A673 (cell line): ENCODE measurements around the gene SLC15A1.

Source experiments
- CTCF ChIP-seq: fragments of 300-800, 200-600 bp; sonication (generic); conservative IDR thresholded peaks from 2 replicates; pipeline ENCODE4 v1.5.1; 2017; ENCODE audit warnings: low read depth, mild to moderate bottlenecking, antibody characterized with exemption, low read length, moderate library complexity, mixed read lengths
- EZH2 ChIP-seq: fragments of 200-600 bp; sonication (generic); IDR thresholded peaks from 2 replicates; pipeline ENCODE4 v1.6.1; 2017; ENCODE audit warnings: borderline replicate concordance, low read depth, mild to moderate bottlenecking, mixed read lengths, antibody characterized with exemption, low read length; ENCODE audit not compliant: poor library complexity, severe bottlenecking

GRCh38 chr13:98719527-98720250 lies 32.8 kb downstream of the SLC15A1 start:
- no peak for TF ChIP-seq CTCF
- no peak for TF ChIP-seq EZH2
